Mesenchymal stem cell (in vitro differentiated cells and primary cell): ENCODE results near the gene POM121C.
"Not testable (repeated sequence)": the region's sequence is repeated elsewhere in the genome, so short reads cannot be mapped to it uniquely, and the experiment has no call there.

Experiments
- DNase-seq: peaks from one replicate; pipeline ENCODE4 v3.0.0-alpha.2; 2013
- H2AFZ ChIP-seq: one replicate; pipeline ENCODE4 v1.6.1; 2013; ENCODE audit warnings: low read depth, mild to moderate bottlenecking, control low read depth, inconsistent platforms, low read length, moderate library complexity
- H2AK5ac ChIP-seq: 2 replicates; pipeline ENCODE4 v1.6.1; 2013; ENCODE audit warnings: low read length, moderate library complexity, mild to moderate bottlenecking, inconsistent platforms; ENCODE audit not compliant: severe bottlenecking
- H2BK120ac ChIP-seq: one replicate; pipeline ENCODE4 v1.6.1; 2013; ENCODE audit warnings: low read depth, mild to moderate bottlenecking, inconsistent platforms, low read length, moderate library complexity
- H2BK12ac ChIP-seq, 2 experiments: one replicate each; pipeline ENCODE4 v1.6.1; 2013; ENCODE audit warnings: inconsistent platforms in 2 of 2, low read length in 2 of 2, mild to moderate bottlenecking in 2 of 2, moderate library complexity in 2 of 2, control low read depth in 1 of 2
- H2BK15ac ChIP-seq: one replicate; pipeline ENCODE4 v1.6.1; 2013; ENCODE audit warnings: mild to moderate bottlenecking, low read depth, inconsistent platforms; ENCODE audit not compliant: poor library complexity, severe bottlenecking
- H2BK5ac ChIP-seq: 2 replicates; pipeline ENCODE4 v1.6.1; 2013; ENCODE audit warnings: low read depth, mild to moderate bottlenecking, low read length, control low read depth, inconsistent platforms; ENCODE audit not compliant: poor library complexity, severe bottlenecking
- H3K14ac ChIP-seq, 2 experiments: one replicate each; pipeline ENCODE4 v1.6.1; 2013; ENCODE audit warnings: inconsistent platforms in 2 of 2, low read length in 2 of 2, control low read depth in 1 of 2, mild to moderate bottlenecking in 1 of 2, moderate library complexity in 1 of 2
- H3K18ac ChIP-seq, 2 experiments: one replicate each; pipeline ENCODE4 v1.6.1; 2013; ENCODE audit warnings: inconsistent platforms in 2 of 2, low read length in 2 of 2, control low read depth in 1 of 2, low read depth in 1 of 2, mild to moderate bottlenecking in 1 of 2
- H3K23ac ChIP-seq, 2 experiments: one replicate each; pipeline ENCODE4 v1.6.1; 2013; ENCODE audit warnings: inconsistent platforms in 2 of 2, low read length in 2 of 2, mild to moderate bottlenecking in 2 of 2, moderate library complexity in 2 of 2, control low read depth in 1 of 2
- H3K27ac ChIP-seq: 2 replicates; pipeline ENCODE4 v1.5.1; 2013; ENCODE audit warnings: mild to moderate bottlenecking, moderate library complexity, low read length, control low read depth, inconsistent platforms; ENCODE audit not compliant: poor library complexity, severe bottlenecking
- H3K27me3 ChIP-seq, 2 experiments: 2 replicates each; pipeline versions ENCODE4 v1.6.1 to v1.7.0; 2013; ENCODE audit warnings: low read length in 2 of 2, mild to moderate bottlenecking in 2 of 2, moderate library complexity in 2 of 2, control low read depth in 1 of 2, inconsistent platforms in 1 of 2; ENCODE audit not compliant: control insufficient read depth in 1 of 2, insufficient read depth in 1 of 2
- H3K36me3 ChIP-seq, 2 experiments: 2 replicates each; pipeline versions ENCODE4 v1.6.1 to v1.7.0; 2013; ENCODE audit warnings: low read length in 2 of 2, control low read depth in 1 of 2, inconsistent platforms in 1 of 2, low read depth in 1 of 2, mild to moderate bottlenecking in 1 of 2; ENCODE audit not compliant: insufficient read depth in 2 of 2, control insufficient read depth in 1 of 2
- H3K4ac ChIP-seq, 2 experiments: one replicate each; pipeline ENCODE4 v1.6.1; 2013; ENCODE audit warnings: inconsistent platforms in 2 of 2, low read length in 2 of 2, mild to moderate bottlenecking in 2 of 2, moderate library complexity in 2 of 2, control low read depth in 1 of 2, low read depth in 1 of 2
- H3K4me1 ChIP-seq: 2 replicates; pipeline ENCODE4 v1.6.1; 2013; ENCODE audit warnings: low read depth, low read length, control low read depth; ENCODE audit not compliant: control insufficient read depth, insufficient read depth
- H3K4me2 ChIP-seq: 2 replicates; pipeline ENCODE4 v1.6.1; 2013; ENCODE audit warnings: low read length, mild to moderate bottlenecking, inconsistent platforms; ENCODE audit not compliant: poor library complexity, severe bottlenecking
- H3K4me3 ChIP-seq, 2 experiments: 2 replicates each; pipeline versions ENCODE4 v1.5.1 to v1.7.0; 2013; ENCODE audit warnings: low read length in 2 of 2, mild to moderate bottlenecking in 2 of 2, control low read depth in 1 of 2, low read depth in 1 of 2; ENCODE audit not compliant: insufficient read depth in 1 of 2
- H3K79me1 ChIP-seq: replicated peaks from 2 replicates; pipeline ENCODE4 v1.6.1; 2013; ENCODE audit warnings: mild to moderate bottlenecking, control low read depth, low read length, inconsistent platforms; ENCODE audit not compliant: poor library complexity, severe bottlenecking
- H3K9ac ChIP-seq: 2 replicates; pipeline ENCODE4 v1.7.0; 2013; ENCODE audit warnings: mild to moderate bottlenecking, low read length, moderate library complexity
- H3K9me3 ChIP-seq: 2 replicates; pipeline ENCODE4 v1.7.0; 2013; ENCODE audit warnings: mild to moderate bottlenecking, low read length; ENCODE audit not compliant: control insufficient read depth
- H4K8ac ChIP-seq: one replicate; pipeline ENCODE4 v1.6.1; 2013; ENCODE audit warnings: inconsistent platforms, mild to moderate bottlenecking, low read length, moderate library complexity
- H4K91ac ChIP-seq: one replicate; pipeline ENCODE4 v1.6.1; 2013; ENCODE audit warnings: mild to moderate bottlenecking, low read length, inconsistent platforms
- WGBS: methylation state at CpG from one replicate; pipeline ENCODE4 v1.1.7; 2013; ENCODE audit warnings: mixed read lengths; 5-methylcytosine and 5-hydroxymethylcytosine counted together

Gene POM121C

DNA sequence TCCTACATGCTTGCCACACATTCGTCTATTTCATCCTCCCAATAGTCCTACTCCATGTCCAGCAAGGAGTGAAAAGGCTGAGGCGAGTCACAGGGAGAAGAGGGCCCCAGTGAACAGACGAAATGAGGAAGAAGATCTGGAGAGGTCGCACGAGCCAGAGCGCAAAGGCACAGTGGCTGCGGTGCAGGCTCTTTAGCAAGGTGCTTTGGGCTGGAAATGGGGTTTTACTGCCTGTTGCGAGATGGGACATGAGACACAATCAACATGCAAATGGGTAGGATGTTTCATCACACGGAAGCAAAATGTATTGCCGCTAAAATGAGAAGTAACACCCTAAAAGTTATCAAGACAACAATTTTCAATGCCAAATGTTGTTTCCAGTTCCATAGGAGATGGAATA lies 29.7 kb downstream of the POM121C start:
- H3K4me3 ChIP-seq, H3K9ac ChIP-seq, DNase-seq, H2BK120ac ChIP-seq, H3K4ac ChIP-seq, H3K18ac ChIP-seq, H3K4me2 ChIP-seq, H2AFZ ChIP-seq, H4K91ac ChIP-seq, H3K36me3 ChIP-seq, H3K14ac ChIP-seq, H3K4me1 ChIP-seq, H3K9me3 ChIP-seq, H2BK5ac ChIP-seq, H3K27me3 ChIP-seq, H2AK5ac ChIP-seq, H2BK15ac ChIP-seq, H4K8ac ChIP-seq, H3K79me1 ChIP-seq, H3K23ac ChIP-seq, H2BK12ac ChIP-seq, H3K27ac ChIP-seq: not testable (repeated sequence)
- WGBS = 100% methylated on average over 2 of the region's 10 CpGs

DNA sequence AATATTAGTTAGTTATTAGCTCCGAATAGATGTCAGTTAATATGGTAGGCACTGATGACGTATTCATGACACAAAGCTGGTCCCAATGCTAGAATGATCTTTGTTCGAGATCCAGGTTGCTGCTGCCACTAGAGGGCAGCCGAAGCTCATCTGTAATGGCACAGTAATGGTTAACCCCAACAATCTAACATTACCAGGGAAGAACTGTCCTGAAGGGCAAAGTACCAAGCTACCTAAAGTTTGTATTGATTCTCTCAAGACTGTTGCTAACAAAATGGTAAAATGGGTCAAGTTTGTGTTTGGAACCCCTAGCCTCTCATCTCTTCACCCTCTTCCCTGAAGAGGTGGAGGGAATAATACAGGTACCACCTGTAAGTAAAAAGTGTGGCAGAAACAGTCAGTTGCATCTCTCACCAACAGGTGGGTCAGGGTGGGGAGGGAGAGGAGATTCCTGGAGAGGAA lies 33.6 kb downstream of the POM121C start:
- not testable (repeated sequence) for H4K91ac ChIP-seq, H2AK5ac ChIP-seq, H3K23ac ChIP-seq, H3K27me3 ChIP-seq, H3K9me3 ChIP-seq, DNase-seq, H2BK5ac ChIP-seq, H3K79me1 ChIP-seq, H4K8ac ChIP-seq, H2BK15ac ChIP-seq, H2AFZ ChIP-seq, H2BK120ac ChIP-seq, H2BK12ac ChIP-seq, H3K18ac ChIP-seq, H3K4me2 ChIP-seq, H3K4me1 ChIP-seq, H3K27ac ChIP-seq, H3K14ac ChIP-seq, H3K36me3 ChIP-seq, H3K4ac ChIP-seq, H3K9ac ChIP-seq, H3K4me3 ChIP-seq
- no CpG with 5 or more reads among the region's 4 CpGs for WGBS

- not testable (repeated sequence) for H3K36me3 ChIP-seq, H3K14ac ChIP-seq, H3K27ac ChIP-seq, H3K4me3 ChIP-seq, H2BK15ac ChIP-seq, H3K23ac ChIP-seq, H3K9ac ChIP-seq, DNase-seq, H3K79me1 ChIP-seq, H3K9me3 ChIP-seq, H3K4ac ChIP-seq, H2BK5ac ChIP-seq, H4K8ac ChIP-seq, H2AK5ac ChIP-seq, H2BK120ac ChIP-seq, H2BK12ac ChIP-seq, H4K91ac ChIP-seq, H3K27me3 ChIP-seq, H3K4me1 ChIP-seq, H3K18ac ChIP-seq, H2AFZ ChIP-seq, H3K4me2 ChIP-seq
- WGBS = no CpG with 5 or more reads among the region's 5 CpGs
Observed at GRCh38 chr7:75449946-75450345, 36.2 kb downstream of the POM121C start.

DNA sequence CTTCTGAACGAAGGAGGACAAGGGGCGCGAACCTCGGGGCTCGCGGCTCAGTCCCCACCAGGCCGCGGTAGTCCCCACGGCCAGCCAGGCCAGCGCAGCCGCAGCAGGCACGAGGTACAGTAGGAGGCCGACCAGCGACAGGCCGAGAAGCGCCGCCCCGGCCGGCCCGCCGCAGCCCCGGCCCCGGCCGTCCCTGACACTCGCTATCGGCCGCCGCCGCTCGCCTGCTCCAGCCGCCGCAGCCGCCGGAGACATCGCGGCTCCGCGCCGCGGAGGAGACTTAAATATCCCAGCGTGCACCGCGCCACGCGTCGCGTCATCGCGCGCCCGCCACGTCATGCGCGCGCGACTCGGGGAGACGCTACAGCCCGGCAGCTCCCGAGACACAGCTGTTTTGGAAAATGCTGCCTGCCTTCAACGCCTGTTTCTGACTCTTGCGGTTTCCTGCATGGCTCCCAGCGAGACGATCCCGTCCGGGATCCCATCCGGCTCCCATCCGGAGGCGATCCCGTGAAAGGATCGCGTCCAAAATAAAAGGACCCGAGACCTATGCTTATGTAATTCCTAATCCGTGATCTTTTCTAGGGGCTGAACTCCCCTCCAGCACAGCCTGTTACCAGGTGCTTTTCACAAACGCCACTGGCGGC lies 43.5 kb downstream of the POM121C start:
- not testable (repeated sequence) for H2AK5ac ChIP-seq, H2BK5ac ChIP-seq, H4K8ac ChIP-seq, H2BK12ac ChIP-seq, H3K14ac ChIP-seq, H3K9me3 ChIP-seq, H3K79me1 ChIP-seq, H3K27me3 ChIP-seq, H3K4ac ChIP-seq, H2BK15ac ChIP-seq, H3K4me1 ChIP-seq, H2AFZ ChIP-seq, H2BK120ac ChIP-seq, H4K91ac ChIP-seq, H3K23ac ChIP-seq, H3K18ac ChIP-seq
- Histone ChIP-seq H3K4me2 (peak overlapping the region; percentile 56), H3K4me3 (peak overlapping the region; percentile 52 to 75), H3K9ac (peak overlapping the region; percentile 88), H3K27ac (peak overlapping the region; percentile 51), H3K36me3 (peaks cover 10 to 28% of the 10 kb centered on the region in 2 experiments)
- peak; percentile 60 for DNase-seq
- 0% methylated on average over 3 of the region's 76 CpGs for WGBS
